ENCODE data around the gene SDR42E1. TPM values are rescaled to one million over a fixed set of nuclear protein-coding genes. Genes with fewer than 3 reads are reported as not detected.

The SDR42E1 gene
- total and polyA plus RNA-seq, 2 donors (not counting 3 experiments of a cell fraction or from before 2014, with no cell fraction given) = 0.08 TPM; not detected in 1

DNA sequence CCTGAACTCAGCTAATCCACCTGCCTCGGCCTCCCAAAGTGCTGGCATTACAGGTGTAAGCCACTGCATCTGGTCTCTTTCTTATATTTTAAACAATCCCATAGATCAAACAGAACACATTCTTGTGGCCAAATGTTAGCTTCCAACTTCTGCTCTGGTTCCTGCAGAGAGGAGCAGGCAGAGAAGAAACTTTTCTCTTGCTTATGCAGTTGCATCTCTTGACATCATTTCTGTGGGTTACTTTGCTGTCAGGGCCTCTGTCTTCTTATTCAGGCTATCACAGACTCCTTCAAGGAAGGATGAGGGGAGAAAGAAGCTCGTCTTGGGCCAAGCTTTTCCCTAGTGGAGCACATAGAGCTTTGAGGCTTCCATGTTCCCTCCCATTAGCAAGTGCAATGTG, 31.6 kb upstream of the SDR42E1 start:
- no peaks in the 10 kb centered on the region for H4K20me1 ChIP-seq (replicated peaks; ENCODE audit: control insufficient read depth, extremely low read depth, insufficient read depth, low read length)
- H3K4me2 ChIP-seq (ENCODE audit: insufficient read depth, low read length) = no peak overlapping the region
- H3K9me3 ChIP-seq (replicated peaks; ENCODE audit: control insufficient read depth, insufficient read depth, low read length) = no peaks in the 10 kb centered on the region
- dilution Hi-C loops (cut with MboI; ENCODE audit: extremely low pct_ligation_motif_present, low sequenced_read_pairs) = no loop called here
- no peak overlapping the region for H3K9ac ChIP-seq (replicated peaks; ENCODE audit: extremely low read depth, insufficient read depth, low read length)
- POLR2A ChIA-PET = no interaction called here
- H3K9me1 ChIP-seq (replicated peaks; ENCODE audit: control insufficient read depth, extremely low read depth, insufficient read depth, low read length) = no peaks in the 10 kb centered on the region
- H3K4me3 ChIP-seq (replicated peaks in 1 of 3; ENCODE audit: insufficient read depth in 1 of 3, low read depth in 1 of 3, low read length in 3 of 3) = no peak overlapping the region
- no peak overlapping the region for H3K27ac ChIP-seq (ENCODE audit: insufficient read depth, low read depth, low read length)
- no peak for DNase-seq (ENCODE audit: low read depth, low spot score)
- H3K27me3 ChIP-seq (ENCODE audit: control insufficient read depth in 2 of 2, insufficient read depth in 2 of 2, low read length in 2 of 2) = peaks cover 6 to 13% of the 10 kb centered on the region in 2 experiments
- no peak for FAIRE-seq
- H3K79me2 ChIP-seq (ENCODE audit: control insufficient read depth, insufficient read depth, low read length) = no peaks in the 10 kb centered on the region
- no TSS peak for BruUV-seq (replicated peaks)
- H3K36me3 ChIP-seq (ENCODE audit: control insufficient read depth in 2 of 2, extremely low read depth in 1 of 2, insufficient read depth in 2 of 2, low read length in 2 of 2) = no peaks in the 10 kb centered on the region
- TF ChIP-seq FOS (IDR thresholded peaks at IDR 0.05; ENCODE audit: borderline replicate concordance, insufficient read depth, low read length) (no peak), GATA2 (IDR thresholded peaks at IDR 0.05; ENCODE audit: insufficient read depth, insufficient read length, low read depth, low read length) (no peak), CTCF (IDR thresholded peaks at IDR 0.05; ENCODE audit: extremely low read depth in 1 of 2, insufficient read depth in 1 of 2, low read depth in 1 of 2, low read length in 2 of 2) (no peak), EZH2 (IDR thresholded peaks at IDR 0.05; ENCODE audit: borderline replicate concordance, low read depth, low read length, severe bottlenecking) (no peak), POLR2AphosphoS5 (IDR thresholded peaks at IDR 0.05; ENCODE audit: insufficient read depth, low read depth, low read length) (no peak), JUN (IDR thresholded peaks at IDR 0.05; ENCODE audit: borderline replicate concordance, insufficient read depth, insufficient read length, low read depth) (no peak), POLR2A (IDR thresholded peaks at IDR 0.05; ENCODE audit: low read depth, low read length) (no peak), MYC (IDR thresholded peaks at IDR 0.05; ENCODE audit: low read depth, low read length) (no peak)
- TF ChIP-seq, protein P1, sequence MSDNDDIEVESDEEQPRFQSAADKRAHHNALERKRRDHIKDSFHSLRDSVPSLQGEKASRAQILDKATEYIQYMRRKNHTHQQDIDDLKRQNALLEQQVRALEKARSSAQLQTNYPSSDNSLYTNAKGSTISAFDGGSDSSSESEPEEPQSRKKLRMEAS (IDR thresholded peaks at IDR 0.05; ENCODE audit: insufficient read depth, insufficient read length) = no peak
- intact Hi-C loops (cut with micrococcal nuclease) = no loop called here
- H2AFZ ChIP-seq (ENCODE audit: low read depth, low read length) = no peak overlapping the region
- CTCF ChIA-PET = interaction anchor here (1.3 kb wide), 1 partner anchor 19 kb away, joined by 6 read pairs; no protein-coding TSS in a partner anchor
- no peaks in the 10 kb centered on the region for H3K4me1 ChIP-seq (ENCODE audit: control insufficient read depth, extremely low read depth, insufficient read depth, low read length)
